Pancreas (tissue), 10 donors: ENCODE results near the gene NR3C2. TPM values are rescaled to one million over a fixed set of nuclear protein-coding genes. Genes with fewer than 3 reads are reported as not detected.

Source experiments
- ATAC-seq, 4 donors: fragments of 200-7000 bp; cut with Tn5 transposase; one replicate each; pipeline versions ENCODE4 v1.8.0 to v1.9.1; 2020; ENCODE audit warnings: mild to moderate bottlenecking in 4 of 4, moderate library complexity in 4 of 4
- DNase-seq, 6 donors: peaks; one replicate each; pipeline ENCODE4 v3.0.0-alpha.2; 2020
- FAIRE-seq: peaks from 2 replicates; lab custom pipeline; 2012; peaks lifted over from hg19 to GRCh38; lab: Jason Lieb, UNC
- H3K27ac ChIP-seq, 4 donors: fragments of 200-600 bp; sonication (generic); 1 replicate in 3 of 4; 2 replicates in 1 of 4; pipeline versions ENCODE4 v1.5.0 to v1.8.0; 2020
- H3K27me3 ChIP-seq, 4 donors: fragments of 200-600 bp; one replicate each; pipeline ENCODE4 v1.8.0; 2021
- H3K36me3 ChIP-seq, 3 donors: fragments of 200-600 bp; sonication (generic) in 1 of 3; one replicate each; pipeline versions ENCODE4 v1.5.0 to v1.8.0; 2020 to 2021
- H3K4me1 ChIP-seq, 3 donors: fragments of 200-600 bp; one replicate each; pipeline ENCODE4 v1.8.0; 2021
- H3K4me3 ChIP-seq, 4 donors: fragments of 200-600 bp; sonication (generic) in 2 of 4; one replicate each; pipeline versions ENCODE4 v1.5.0 to v1.8.0; 2020 to 2021
- H3K9me3 ChIP-seq, 4 donors: fragments of 200-600 bp; one replicate each; pipeline ENCODE4 v1.8.0; 2021
- WGBS, 2 donors: extraction: QIAGEN DNeasy Blood & Tissue Kit; methylation state at CpG; one replicate each; pipeline ENCODE4 v1.1.7; 2013; 5-methylcytosine and 5-hydroxymethylcytosine counted together
- intact Hi-C, 3 donors: fragments of 100-400 bp; cut with DNase I; formaldehyde crosslinking; loops; one replicate each; pipeline versions ENCODE4 v1.11.1 to v1.14.2; 2022
- polyA plus RNA-seq, 2 donors: library from polyadenylated mRNA; stranded (reverse); fragments of 200-250 nt; gene quantifications; one replicate each; pipeline ENCODE4 v1.2.3, GENCODE V29; 2013
- total RNA-seq, 6 donors: library from RNA; stranded (reverse); fragmentation: NEBNext Ultra II Directional in 4 of 6; extraction: Animal tissue kit (Norgen Biotek cat#: 25700) in 4 of 6; gene quantifications; one replicate each; pipeline versions ENCODE4 v1.2.1 to v1.2.4, GENCODE V29; 2021 to 2023
- TF ChIP-seq, protein P1 (sequence below), 4 donors: fragments of 200-600 bp; sonication (generic) in 3 of 4; IDR thresholded peaks; one replicate each; pipeline versions ENCODE4 v1.5.0 to v1.8.0; 2021; ENCODE audit warnings: antibody characterized with exemption in 4 of 4
- donor health status: healthy with polysubstance abuse.
- donor health status: DM: no; HTN: no; CAD: no; lungs with moderate emphysema.
- donor health status: DM: no; HTN: no; CAD: no.
- donor health status: control.
- donor health status: control.
- donor health status: Bipolar disorder and iron deficiency.
- donor health status: DM: yes; HTN: yes; CAD: no.
- donor health status: DM: no; HTN: no; CAD: no.
- donor health status: DM: no; HTN: no; CAD: no.
- donor health status: DM: yes; HTN: yes; CAD: no.

The NR3C2 gene
- total and polyA plus RNA-seq, 8 donors = 2.5 to 15.7 (median 12.5) TPM

DNA sequence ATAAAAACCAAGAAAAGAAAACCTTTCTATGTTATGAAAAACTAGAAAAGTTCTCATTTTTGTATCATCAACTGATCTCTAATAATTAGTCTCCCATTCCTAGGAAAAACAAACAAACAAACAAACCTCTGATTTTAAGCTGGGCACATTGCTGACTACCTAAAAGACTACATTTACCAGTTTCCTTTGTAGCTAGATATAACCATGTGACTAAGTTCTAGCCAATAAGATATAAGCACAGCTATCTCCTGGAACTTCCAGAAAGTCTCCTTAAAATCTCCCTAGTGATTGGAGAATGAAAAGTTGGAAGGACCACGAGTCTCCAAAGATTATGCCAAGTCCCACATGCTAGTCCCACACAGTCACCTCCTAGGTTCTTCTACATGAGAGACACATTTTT lies 108.9 kb downstream of the NR3C2 start:
- 62 to 88% methylated on average over 1 of the region's 1 CpG for WGBS, 2 donors
- H3K27ac ChIP-seq = no peak overlapping the region
- TF ChIP-seq, protein P1, sequence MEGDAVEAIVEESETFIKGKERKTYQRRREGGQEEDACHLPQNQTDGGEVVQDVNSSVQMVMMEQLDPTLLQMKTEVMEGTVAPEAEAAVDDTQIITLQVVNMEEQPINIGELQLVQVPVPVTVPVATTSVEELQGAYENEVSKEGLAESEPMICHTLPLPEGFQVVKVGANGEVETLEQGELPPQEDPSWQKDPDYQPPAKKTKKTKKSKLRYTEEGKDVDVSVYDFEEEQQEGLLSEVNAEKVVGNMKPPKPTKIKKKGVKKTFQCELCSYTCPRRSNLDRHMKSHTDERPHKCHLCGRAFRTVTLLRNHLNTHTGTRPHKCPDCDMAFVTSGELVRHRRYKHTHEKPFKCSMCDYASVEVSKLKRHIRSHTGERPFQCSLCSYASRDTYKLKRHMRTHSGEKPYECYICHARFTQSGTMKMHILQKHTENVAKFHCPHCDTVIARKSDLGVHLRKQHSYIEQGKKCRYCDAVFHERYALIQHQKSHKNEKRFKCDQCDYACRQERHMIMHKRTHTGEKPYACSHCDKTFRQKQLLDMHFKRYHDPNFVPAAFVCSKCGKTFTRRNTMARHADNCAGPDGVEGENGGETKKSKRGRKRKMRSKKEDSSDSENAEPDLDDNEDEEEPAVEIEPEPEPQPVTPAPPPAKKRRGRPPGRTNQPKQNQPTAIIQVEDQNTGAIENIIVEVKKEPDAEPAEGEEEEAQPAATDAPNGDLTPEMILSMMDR (IDR thresholded peaks at IDR 0.05) = no peak
- H3K9me3 ChIP-seq = no peaks in the 10 kb centered on the region
- no peak overlapping the region for H3K4me3 ChIP-seq
- H3K4me1 ChIP-seq = no peaks in the 10 kb centered on the region
- peak in 1 of 4 donors; percentile 9 for ATAC-seq
- intact Hi-C loops = no loop called here
- H3K27me3 ChIP-seq = no peaks in the 10 kb centered on the region
- H3K36me3 ChIP-seq = no peaks in the 10 kb centered on the region
- FAIRE-seq = no peak
- no peak for DNase-seq

- H3K36me3 ChIP-seq = no peaks in the 10 kb centered on the region
- 79 to 82% methylated on average over 2 of the region's 2 CpGs for WGBS, 2 donors
- intact Hi-C loops = no loop called here
- no peak for FAIRE-seq
- no peaks in the 10 kb centered on the region for H3K27me3 ChIP-seq
- no peak overlapping the region for H3K4me3 ChIP-seq
- no peaks in the 10 kb centered on the region for H3K9me3 ChIP-seq
- DNase-seq = no peak
- H3K4me1 ChIP-seq = no peaks in the 10 kb centered on the region
- ATAC-seq = no peak
- no peak overlapping the region for H3K27ac ChIP-seq
- TF ChIP-seq, protein P1 (IDR thresholded peaks at IDR 0.05) = no peak
Observed at GRCh38 chr4:148332486-148332885, 109.7 kb downstream of the NR3C2 start.

DNA sequence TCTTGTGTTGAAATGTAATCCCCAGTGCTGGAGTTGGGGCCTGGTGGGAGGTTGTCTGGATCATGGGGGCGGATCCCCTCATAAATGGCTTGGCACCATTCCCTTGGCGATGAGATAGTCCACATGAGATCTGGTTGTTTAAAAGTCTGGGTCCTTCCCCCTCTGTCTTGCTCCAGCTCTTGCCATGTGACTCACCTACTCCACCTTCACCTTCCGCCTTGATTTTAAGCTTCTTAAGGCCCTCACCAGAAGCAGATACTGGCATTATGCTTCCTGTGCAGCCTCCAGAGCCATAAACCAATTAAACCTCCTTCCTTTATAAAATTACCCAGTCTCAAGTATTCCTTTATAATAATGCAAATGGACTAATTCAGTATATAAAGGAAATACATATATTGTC lies 111.5 kb downstream of the NR3C2 start:
- no peak overlapping the region for H3K27ac ChIP-seq

DNA sequence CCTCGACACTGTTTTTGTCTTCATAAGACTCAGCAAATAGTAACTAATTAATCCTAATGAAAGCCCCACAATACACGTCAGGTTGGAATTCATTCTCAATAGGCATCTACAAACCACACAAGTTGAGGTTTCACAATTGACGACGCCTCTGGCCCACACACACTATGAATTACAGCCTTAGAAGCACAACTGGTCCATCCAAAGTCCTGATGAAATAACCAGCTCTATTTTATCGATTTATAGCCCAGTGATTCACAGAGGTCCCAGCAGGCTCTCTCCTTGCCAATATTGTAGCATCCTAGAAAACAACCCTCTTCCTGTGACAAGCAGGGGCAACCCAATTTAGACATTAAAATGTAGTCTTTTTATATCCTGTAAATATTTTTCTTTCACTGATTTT lies 112.1 kb downstream of the NR3C2 start:
- no peak overlapping the region for H3K4me3 ChIP-seq
- no peak overlapping the region for H3K27ac ChIP-seq
- peaks cover 0 to 3% (median 0%) of the 10 kb centered on the region in 3 donors for H3K4me1 ChIP-seq
- FAIRE-seq = no peak
- TF ChIP-seq, protein P1 (IDR thresholded peaks at IDR 0.05) = no peak
- no peaks in the 10 kb centered on the region for H3K27me3 ChIP-seq
- DNase-seq = no peak
- H3K9me3 ChIP-seq = no peaks in the 10 kb centered on the region
- intact Hi-C loops = no loop called here
- 85 to 86% methylated on average over 5 of the region's 5 CpGs for WGBS, 2 donors
- no peak for ATAC-seq
- no peaks in the 10 kb centered on the region for H3K36me3 ChIP-seq

More for the DNA sequence above, 111.5 kb downstream of the NR3C2 start:
- FAIRE-seq = no peak
- Histone ChIP-seq H3K36me3 (no peaks in the 10 kb centered on the region), H3K9me3 (no peaks in the 10 kb centered on the region), H3K27me3 (no peaks in the 10 kb centered on the region), H3K4me1 (peaks cover 0 to 3% (median 0%) of the 10 kb centered on the region in 3 donors), H3K4me3 (no peak overlapping the region)
- no peak for ATAC-seq
- no peak for DNase-seq
- WGBS, 2 donors = 96 to 99% methylated on average over 3 of the region's 3 CpGs
- TF ChIP-seq, protein P1 (IDR thresholded peaks at IDR 0.05) = no peak
- intact Hi-C loops = no loop called here

DNA sequence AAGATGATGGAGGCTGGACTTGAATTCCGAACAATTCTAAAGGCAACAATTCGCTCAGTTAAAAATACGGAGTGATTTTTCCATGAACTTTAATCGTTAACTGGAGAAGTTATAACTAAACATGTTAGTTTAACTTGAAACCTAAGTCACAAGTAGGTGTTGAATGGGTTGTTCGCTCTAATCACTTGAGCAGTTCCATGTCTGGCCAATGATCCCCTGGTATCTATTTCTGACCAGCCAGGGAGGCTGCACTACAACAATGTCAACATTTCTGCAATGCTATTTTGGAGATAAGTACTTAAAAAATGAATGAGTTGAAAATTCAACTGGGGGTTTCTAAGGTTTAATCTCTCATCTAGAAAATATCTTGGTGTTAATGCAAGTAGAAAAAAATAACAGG lies 112.5 kb downstream of the NR3C2 start:
- no peak for ATAC-seq
- Histone ChIP-seq H3K36me3 (no peaks in the 10 kb centered on the region), H3K4me1 (peaks cover 0 to 3% (median 0%) of the 10 kb centered on the region in 3 donors), H3K9me3 (no peaks in the 10 kb centered on the region), H3K4me3 (no peak overlapping the region), H3K27me3 (no peaks in the 10 kb centered on the region), H3K27ac (no peak overlapping the region)
- FAIRE-seq = no peak
- intact Hi-C loops = no loop called here
- TF ChIP-seq, protein P1 (IDR thresholded peaks at IDR 0.05) = no peak
- 97 to 98% methylated on average over 5 of the region's 5 CpGs for WGBS, 2 donors
- DNase-seq = no peak
